ENCODE data around the gene CEACAM6. TPM values are rescaled to one million over a fixed set of nuclear protein-coding genes. Genes with fewer than 3 reads are reported as not detected.
A peak's percentile ranks its signal among the peaks of the same experiment; 100 is the strongest.
"Not testable (repeated sequence)": the region's sequence is repeated elsewhere in the genome, so short reads cannot be mapped to it uniquely, and the experiment has no call there.

CEACAM6 gene
- total RNA-seq, 1 donor from 2014 or later = not detected

DNA sequence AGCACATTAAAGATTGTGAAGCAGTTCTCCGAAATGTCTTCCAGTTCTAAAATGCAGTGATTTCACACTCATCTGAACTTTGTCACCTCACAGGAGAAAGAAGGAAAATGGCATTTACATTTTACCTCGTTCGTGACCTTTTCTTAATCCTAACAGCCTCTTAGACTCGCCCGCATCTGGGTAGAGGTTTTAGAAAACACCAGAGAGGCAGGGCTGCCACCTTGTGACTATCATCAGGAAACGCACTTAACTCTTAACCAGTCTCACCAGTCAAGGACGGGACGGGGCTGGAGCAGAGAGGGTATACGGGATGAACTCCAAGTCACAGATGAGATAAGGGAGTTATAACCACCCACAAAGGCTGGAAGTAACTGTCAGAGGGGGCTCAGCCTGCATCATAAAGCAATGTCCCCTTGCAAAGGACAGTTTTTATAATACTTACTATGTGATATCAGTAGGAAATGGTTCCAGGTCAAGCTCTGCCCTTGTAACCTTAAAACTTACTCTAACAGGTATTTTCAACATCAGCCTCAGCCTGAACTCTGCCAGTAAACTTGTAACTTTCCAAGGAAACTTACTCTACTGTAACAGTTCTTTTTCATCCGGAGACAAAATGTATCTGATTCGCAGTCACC is 8.6 kb upstream of the CEACAM6 start:
- DNase-seq (ENCODE audit: low read depth) = peak; percentile 34

DNA sequence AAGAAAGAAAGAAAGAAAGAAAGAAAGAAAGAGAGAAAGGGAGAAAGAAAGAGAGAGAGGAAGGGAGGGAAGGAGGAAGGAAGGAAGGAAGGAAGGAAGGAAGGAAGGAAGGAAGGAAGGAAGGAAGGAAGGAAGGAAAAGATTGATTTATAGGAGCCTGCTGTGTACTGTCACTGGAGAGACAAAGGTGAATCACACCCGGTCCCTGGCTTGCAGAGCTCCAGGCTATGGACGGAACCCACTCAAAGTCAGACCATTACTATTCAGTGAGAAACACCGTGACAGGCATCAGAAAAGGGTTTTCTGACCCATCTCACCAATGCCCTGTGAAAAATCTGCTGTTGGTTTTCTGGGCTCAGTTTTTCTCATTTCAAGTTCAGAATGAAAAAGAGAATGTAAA is 7.3 kb upstream of the CEACAM6 start:
- no peak for DNase-seq (ENCODE audit: low read depth)

DNA sequence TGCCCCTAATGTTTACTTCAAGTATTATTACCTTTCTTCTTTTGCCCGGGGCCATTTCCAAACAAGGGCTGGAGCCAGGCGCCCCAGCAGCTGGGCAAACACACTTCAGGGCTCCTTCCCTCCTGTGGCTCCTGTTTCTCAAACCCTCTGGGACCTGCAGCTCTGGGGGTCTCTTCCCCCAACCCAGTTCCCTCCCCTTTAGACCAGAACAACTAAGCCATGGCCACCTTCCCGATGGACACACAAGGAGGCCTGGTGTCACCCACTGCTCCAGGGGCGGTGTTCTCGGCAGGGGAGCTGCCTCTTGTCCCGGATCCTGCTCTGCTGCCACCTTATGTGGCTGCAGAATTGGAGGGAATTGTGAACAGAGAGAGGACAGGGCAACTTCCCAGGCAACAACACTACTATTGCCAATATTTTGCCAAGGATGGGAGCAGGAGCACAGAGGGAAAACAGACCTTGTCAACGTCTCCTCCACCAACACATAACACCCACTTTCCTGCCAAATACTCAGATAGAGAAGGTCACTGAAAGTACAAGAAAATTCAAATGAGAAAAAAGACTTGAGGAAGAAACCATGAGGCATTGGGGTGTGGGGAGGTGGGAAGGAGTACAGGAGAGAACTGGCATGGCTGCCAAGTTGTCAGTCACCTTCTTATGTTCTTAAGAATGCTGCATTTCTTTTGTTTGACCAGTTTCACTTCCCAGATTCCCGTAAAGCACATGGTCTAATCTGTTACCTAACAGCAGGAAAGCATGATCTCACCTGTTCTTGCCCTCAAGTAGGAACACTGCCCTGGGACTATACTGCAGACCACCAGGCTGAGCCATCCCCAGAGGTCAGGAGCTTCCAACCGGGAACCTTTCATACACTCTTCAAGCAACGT is 4.8 kb upstream of the CEACAM6 start:
- not testable (repeated sequence) for DNase-seq (ENCODE audit: low read depth)

DNA sequence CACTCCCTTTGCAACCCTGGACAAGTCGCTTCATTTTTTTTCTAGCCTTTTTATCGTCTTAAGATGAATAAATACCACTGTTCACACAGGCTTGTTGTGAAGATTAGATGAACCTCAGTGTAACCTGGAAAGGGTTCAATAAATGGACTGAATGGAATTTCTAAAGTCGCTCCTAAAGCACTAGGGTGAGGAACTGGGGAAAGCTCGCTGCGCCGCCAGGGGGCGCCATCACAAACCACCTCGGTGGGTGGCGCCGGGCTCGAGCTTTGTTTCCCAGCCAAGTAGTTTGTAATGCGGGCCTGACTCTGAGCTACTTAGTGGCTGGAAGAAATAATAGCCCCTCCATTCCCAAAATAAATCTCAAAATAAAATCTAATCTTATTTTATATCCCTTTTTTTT is 2.2 kb upstream of the CEACAM6 start:
- no peak for DNase-seq (ENCODE audit: low read depth)

DNA sequence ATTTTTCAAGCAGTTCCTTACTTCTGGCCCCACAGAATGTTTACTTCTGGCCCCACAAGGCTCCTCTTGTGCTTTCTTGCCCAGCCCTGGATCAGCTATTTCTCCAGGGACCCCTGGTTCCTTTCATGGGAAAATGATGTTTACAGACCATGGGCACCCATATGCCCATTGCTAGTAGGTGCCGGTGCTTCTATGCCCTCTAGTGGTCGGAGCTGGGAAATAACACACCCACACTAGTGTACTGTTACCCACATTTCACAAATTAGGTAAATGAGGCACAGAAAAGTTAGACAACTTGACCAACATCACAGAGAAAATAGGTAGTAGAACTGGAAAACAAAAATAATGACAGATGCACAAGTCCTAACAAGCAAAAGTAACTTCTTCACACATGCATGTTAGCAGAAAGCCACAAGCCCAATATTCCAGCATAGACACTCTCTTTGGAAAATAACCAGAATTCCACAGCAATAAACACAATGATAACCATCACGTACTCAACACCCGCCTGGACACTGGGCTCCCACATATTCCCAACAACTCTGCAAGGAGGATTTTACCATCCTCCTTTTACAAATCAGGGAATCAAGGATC is 1.3 kb upstream of the CEACAM6 start:
- DNase-seq (ENCODE audit: low read depth) = no peak

DNA sequence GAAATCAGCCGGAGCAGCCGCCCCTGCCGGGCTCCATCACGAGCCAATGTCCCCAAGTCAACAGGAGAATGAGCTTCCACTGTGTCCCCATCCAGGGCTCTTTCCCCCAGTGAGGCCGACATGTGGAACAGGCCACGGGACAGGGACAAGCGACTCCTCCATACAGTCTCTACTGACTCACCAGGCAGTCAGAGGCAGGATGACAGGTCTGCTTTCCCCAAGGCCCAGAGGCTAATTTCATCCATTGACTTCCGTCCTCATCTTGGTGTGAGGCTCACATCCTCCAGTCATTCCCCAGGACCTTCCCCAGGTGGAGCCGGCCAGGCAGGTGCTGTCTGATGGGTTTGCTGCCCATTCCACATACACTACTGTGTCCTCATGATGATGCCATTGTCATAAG is 3.5 kb downstream of the CEACAM6 start:
- no peak for DNase-seq (ENCODE audit: low read depth)

DNA sequence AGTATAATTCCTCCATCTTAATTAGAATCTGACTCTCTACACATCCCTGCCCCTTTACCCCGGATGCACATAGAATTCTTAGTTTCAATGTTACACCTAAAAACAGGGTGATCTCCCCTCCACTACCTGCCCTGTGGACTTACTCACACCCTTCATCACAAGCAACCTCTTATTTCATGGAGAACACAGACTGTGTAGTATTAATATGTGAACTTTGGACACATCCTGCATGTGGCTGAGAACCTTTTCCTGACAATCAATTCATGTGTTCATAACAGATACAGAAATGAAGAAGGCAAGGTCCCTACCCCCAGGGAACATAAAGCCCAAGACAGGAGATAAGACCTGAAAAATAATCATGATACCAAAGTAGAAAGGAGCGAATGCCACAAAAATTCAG is 11.8 kb downstream of the CEACAM6 start:
- DNase-seq (ENCODE audit: low read depth) = no peak

DNA sequence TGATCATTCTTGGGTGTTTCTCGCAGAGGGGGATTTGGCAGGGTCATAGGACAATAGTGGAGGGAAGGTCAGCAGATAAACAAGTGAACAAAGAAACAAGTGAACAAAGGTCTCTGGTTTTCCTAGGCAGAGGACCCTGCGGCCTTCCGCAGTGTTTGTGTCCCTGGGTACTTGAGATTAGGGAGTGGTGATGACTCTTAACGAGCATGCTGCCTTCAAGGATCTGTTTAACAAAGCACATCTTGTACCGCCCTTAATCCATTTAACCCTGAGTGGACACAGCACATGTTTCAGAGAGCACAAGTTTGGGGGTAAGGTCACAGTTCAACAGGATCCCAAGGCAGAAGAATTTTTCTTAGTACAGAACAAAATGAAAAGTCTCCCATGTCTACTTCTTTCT is 12.8 kb downstream of the CEACAM6 start:
- not testable (repeated sequence) for DNase-seq (ENCODE audit: low read depth)

DNA sequence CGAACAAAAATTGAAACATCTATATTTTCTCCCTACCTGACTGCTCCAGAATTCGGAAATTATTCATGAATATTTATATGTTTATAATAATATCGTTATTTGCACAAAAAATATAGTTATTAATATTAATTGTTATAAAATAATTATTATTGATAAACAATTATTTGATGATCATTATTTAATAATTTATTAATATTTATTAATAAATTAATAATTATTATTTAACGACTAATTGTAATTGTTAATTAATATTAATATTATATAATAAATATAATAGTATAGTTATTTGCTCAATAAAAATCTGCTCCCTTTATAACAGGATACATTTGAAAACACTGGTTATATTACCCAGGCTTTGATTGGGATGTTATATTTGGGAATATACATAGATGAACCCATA is 14.3 kb downstream of the CEACAM6 start:
- no peak for DNase-seq (ENCODE audit: low read depth)

DNA sequence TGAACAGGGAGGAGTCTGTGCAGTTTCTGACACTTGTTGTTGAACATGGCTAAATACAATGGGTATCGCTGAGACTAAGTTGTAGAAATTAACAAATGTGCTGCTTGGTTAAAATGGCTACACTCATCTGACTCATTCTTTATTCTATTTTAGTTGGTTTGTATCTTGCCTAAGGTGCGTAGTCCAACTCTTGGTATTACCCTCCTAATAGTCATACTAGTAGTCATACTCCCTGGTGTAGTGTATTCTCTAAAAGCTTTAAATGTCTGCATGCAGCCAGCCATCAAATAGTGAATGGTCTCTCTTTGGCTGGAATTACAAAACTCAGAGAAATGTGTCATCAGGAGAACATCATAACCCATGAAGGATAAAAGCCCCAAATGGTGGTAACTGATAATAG is 16.1 kb downstream of the CEACAM6 start:
- no peak for DNase-seq (ENCODE audit: low read depth)

DNA sequence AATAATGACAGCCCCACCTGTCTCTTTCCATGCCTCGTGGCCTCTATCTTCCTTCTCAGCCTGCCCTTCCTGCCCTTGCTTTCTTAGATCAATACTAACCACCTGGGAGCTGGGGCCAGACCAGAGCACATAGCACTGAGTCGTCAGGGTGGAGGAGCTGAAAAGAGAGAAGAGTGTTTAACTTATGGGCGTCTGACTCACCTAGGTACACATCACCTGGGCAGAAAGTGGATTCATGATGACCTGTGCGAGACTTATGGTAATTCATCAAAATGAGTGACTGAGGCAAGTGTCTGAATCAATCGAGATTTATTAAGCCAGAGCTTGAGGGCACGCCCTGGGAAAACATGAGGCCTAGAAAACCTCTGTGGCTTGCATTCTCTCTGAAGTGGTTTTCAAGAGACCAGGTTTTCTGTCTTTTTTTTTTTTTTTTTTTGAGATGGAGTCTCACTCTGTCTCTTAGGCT is 19.2 kb downstream of the CEACAM6 start:
- peak; percentile 47 for DNase-seq (ENCODE audit: low read depth)

DNA sequence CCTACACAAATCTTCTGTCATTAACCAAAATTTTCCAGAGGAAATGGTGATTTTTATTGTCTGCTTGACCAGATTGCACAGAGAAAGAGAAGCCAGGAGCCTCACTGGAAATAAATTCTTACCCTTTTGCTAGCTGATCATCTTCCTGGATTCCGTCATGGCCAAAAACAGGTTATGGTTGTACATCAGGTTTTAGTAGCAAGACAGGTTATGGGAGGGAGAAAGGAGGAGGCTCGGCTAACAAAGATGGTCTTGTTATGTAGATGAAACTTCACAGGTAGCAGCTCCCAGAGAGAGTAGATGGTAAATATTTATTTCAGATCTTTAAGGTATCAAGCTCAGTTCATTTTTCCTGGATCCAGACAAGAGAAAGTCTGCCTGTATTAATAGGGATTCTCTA is 21.4 kb downstream of the CEACAM6 start:
- no peak for DNase-seq (ENCODE audit: low read depth)

DNA sequence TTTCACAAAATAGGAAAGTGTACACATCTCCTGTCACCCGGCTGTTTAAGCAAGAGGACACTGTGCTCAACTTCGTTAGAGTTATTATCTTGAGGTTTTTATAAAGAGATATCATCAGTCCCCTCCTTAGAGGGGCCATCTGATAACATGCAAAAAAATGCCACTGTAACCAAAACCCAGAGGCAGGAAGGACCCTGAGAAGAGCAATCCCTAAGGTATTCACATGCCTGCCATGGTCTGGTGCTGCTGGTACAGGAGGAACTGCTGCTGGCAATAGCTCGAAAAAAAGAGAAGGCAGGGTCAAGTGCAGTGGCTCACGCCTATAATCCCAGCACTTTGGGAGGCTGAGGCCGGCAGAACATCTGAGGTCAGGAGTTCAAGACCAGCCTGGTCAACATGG is 28.3 kb downstream of the CEACAM6 start:
- DNase-seq (ENCODE audit: low read depth) = no peak

DNA sequence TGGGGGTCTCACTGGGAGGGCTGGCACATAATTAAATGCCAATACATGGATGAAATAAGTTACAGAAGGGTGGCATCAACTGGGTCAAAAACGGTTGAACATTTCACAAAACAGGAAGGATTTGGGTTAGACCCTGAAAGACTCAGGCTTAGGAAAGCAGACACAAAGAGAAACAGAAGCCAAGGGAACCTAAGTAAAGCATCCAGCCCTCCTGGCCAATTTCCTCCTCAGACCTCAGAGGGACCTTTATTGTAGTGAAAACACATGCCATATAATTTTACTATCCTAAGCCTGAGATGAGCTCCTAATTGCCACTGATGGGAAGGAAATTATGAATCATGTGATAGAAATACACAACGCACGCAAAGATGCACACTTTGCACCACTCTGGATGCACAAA is 29.0 kb downstream of the CEACAM6 start:
- no peak for DNase-seq (ENCODE audit: low read depth)

DNA sequence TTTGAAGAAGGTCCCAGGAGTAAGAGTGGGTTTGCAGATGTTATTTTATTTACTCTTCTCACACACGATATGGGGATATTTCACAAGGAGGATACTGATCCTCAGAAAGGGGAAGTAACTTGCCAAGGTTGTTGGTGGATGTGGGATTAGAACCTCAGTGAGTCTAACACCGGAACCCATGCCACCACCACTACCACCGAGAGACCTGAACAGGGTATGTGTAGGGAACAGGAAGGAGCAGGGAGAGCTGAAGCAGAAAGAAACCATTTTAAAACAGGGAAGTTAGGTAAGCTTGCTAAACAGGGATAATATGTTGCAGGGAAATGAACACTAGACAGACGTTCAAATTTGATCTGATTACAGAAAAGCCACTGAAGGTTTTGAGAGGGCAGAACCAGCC is 29.4 kb downstream of the CEACAM6 start:
- DNase-seq (ENCODE audit: low read depth) = no peak

DNA sequence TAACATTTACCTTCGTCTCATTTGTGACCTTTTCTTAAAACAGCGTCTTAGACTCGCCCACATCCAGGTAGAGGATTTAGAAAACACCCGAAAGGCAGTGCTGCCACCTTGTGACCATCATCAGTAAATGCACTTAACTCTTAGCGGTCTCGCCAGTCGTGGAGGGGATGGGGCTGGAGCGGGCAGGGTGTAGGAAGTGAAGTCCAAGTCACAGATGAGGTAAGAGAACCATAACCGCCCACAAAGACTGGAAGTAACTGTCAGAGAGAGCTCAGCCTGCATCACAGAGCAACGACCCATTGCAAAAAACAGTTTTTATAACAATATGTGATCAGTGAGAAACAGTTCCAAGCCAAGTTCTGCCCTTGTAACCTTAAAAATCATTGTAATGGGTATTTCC is 30.3 kb downstream of the CEACAM6 start:
- peak; percentile 72 for DNase-seq (ENCODE audit: low read depth)

DNA sequence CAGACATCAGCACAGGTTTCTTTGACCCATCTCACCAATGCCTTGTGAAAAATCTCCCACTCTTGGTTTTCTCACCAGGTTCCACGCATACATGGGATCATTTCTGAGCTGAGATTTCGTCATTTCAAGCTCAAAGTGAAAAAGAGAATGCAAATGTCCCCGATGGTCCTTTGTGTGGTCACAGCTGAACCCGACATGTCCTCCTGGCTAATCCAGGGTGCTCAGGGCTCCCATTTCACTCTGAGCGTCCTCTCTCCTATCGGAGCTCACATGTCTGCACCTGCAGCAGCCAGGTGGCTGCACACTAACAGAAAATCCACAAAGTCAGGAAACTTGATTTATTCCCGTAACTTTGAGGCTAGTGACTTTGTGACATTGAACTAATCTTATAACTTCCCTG is 31.7 kb downstream of the CEACAM6 start:
- no peak for DNase-seq (ENCODE audit: low read depth)

DNA sequence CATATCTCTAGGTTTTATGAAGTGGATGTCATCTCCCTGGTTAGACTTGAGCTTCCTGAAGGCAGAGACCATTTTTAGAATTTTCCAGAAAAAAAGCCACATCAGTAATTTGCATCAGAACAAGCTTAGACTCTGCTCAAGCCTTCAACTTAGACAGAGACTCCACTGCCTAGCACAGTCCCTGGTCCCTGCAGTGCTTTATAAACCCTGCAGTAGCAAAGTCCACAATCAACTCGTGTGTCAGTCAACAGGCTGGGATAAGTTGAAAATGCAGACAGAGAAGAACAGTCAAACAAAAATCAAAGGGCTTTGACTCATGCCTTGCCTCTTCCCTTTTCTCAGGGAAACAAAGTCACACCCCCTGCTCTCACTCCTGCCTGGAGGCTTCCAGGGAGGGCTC is 33.2 kb downstream of the CEACAM6 start:
- DNase-seq (ENCODE audit: low read depth) = not testable (repeated sequence)

DNA sequence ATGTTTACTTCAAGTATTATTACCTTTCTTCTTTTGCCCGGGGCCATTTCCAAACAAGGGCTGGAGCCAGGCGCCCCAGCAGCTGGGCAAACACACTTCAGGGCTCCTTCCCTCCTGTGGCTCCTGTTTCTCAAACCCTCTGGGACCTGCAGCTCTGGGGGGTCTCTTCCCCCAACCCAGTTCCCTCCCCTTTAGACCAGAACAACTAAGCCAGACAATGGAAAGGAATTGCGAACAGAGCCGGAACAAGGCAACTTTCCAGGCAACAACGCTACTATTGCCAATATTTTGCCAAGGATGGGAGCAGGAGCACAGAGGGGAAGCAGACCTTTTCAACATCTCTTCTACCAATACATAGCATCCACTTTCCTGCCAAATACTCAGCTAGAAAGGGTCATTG is 33.7 kb downstream of the CEACAM6 start:
- DNase-seq (ENCODE audit: low read depth) = not testable (repeated sequence)

DNA sequence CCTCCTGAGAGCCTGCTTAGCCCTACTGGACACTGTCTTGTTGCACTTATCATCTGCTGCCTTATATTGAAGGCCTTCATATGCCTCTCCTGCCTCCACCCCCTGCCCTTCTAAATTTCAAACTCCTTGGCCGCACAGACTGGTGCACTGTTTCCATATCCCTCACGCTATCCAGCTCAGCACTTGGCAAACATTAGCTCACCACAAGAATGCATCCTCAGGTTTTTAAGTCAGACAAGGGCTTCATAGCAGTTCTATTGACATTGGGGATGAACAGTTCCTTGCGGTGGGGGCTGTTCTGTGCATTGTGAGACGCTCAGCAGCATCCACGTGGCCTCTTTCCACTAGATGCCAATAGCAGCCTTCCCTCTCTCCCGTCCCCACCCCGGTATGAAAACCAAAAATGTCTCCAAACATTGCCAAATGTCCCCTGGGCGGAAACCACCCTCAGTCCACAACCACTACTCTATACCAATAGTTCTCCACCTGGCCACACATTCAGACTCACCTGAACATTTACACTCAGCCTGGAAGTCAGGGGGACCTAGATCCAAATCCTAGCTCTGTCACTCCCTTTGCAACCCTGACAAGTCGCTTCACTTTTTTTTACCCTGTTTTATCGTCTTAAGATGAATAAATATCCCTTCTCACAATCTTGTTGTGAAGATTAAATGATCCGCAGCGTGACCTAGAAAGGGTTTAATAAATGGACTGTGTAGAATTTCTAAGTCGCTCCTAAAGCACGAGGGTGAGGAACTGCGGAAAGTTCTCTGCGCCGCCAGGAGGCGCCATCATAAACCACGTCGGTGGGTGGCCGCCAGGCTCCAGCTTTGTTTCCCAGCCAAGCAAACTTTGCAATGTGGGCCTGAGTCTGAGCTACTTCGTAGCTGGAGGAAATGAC is 37.4 kb downstream of the CEACAM6 start:
- peak; percentile 22 for DNase-seq (ENCODE audit: low read depth)

DNA sequence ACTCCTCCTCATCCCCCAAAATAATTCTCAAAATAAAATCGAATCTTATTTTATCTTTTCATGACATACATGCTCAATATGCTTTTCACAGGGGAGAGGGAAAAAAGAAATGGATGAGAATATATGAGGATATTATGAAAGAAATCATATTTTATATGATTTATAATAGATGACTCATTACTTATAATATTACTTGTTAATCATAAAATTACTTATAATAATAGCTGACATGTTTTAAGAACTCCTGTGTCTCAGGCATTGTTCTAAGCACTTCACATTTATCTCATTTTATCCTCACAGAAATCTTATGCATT is 38.0 kb downstream of the CEACAM6 start:
- DNase-seq (ENCODE audit: low read depth) = no peak

DNA sequence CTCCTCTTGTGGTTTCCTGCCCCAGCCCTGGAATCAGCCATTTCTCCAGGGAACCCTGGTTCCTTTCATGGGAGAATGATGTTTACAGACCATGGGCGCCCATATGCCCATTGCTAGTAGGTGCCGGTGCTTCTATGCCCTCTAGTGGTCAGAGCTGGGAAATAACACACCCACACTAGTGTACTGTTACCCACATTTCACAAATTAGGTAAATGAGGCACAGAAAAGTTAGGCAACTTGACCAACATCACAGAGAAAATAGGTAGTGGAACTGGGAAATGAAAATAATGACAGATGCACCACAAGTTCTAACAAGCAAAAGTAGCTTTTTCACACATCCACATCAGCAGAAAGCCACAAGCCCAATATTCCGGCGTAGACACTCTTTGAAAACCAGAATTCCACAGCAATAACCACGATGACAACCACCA is 39.7 kb downstream of the CEACAM6 start:
- DNase-seq (ENCODE audit: low read depth) = peak; percentile 9

Measured in renal cortical epithelial cell (primary cell).